Thyroid gland (tissue), 4 donors: ENCODE data around the gene LSP1. TPM values are rescaled to one million over a fixed set of nuclear protein-coding genes. Genes with fewer than 3 reads are reported as not detected.

Source experiments
- DNase-seq, 2 donors: peaks; one replicate each; pipeline ENCODE4 v3.0.0-alpha.2; 2019
- H3K27ac ChIP-seq, 3 donors: fragments of 200-600 bp; sonication (generic); 1 replicate in 2 of 3; 2 replicates in 1 of 3; pipeline ENCODE4 v1.5.1; 2016 to 2019; ENCODE audit warnings: mild to moderate bottlenecking in 1 of 3, moderate library complexity in 1 of 3
- H3K27me3 ChIP-seq: fragments of 200-600 bp; sonication (generic); one replicate; pipeline ENCODE4 v1.5.1; 2019
- H3K36me3 ChIP-seq, 2 donors: fragments of 200-600 bp; sonication (generic); one replicate each; pipeline ENCODE4 v1.5.1; 2016 to 2019
- H3K4me1 ChIP-seq, 2 donors: fragments of 200-600 bp; sonication (generic); one replicate each; pipeline ENCODE4 v1.5.1; 2017 to 2019
- H3K4me3 ChIP-seq, 3 donors: fragments of 200-600 bp; sonication (generic); replicated peaks in 1 of 3; 1 replicate in 2 of 3; 2 replicates in 1 of 3; pipeline ENCODE4 v1.5.1; 2016; ENCODE audit warnings: mild to moderate bottlenecking in 1 of 3
- H3K9me3 ChIP-seq: fragments of 200-600 bp; sonication (generic); one replicate; pipeline ENCODE4 v1.5.1; 2017
- POLR2A ChIP-seq, 2 donors: fragments of 450-650 bp; IDR thresholded peaks; one replicate each; pipeline ENCODE4 v1.6.1; 2017; ENCODE audit warnings: antibody characterized with exemption in 2 of 2, mild to moderate bottlenecking in 2 of 2, moderate library complexity in 1 of 2
- WGBS, 2 donors: methylation state at CpG; one replicate each; pipeline ENCODE4 v1.1.5; 2017; 5-methylcytosine and 5-hydroxymethylcytosine counted together
- intact Hi-C: fragments of 100-400 bp; cut with DNase I; formaldehyde crosslinking; loops from one replicate; pipeline ENCODE4 v1.15.1; 2023
- total RNA-seq, 4 donors: library from RNA; depleted of rRNA; stranded (reverse); fragments of >200 nt; gene quantifications; one replicate each; pipeline ENCODE4 v1.2.3, GENCODE V29; 2016
- TF ChIP-seq, protein P1 (sequence below), 6 experiments: fragments of 200-600 bp in 3 of 6; fragments of 450-650 bp in 3 of 6; sonication (generic) in 3 of 6; IDR thresholded peaks; one replicate each; pipeline ENCODE4 v1.5.1; 2016 to 2019; ENCODE audit warnings: antibody characterized with exemption in 6 of 6, mild to moderate bottlenecking in 2 of 6, inconsistent platforms in 1 of 6, moderate library complexity in 1 of 6

Gene LSP1
- total RNA-seq, 4 donors from 2014 or later, result 6.7 to 26.1 (median 10.5) TPM

GRCh38 chr11:1866776-1867175 is 13.9 kb downstream of the LSP1 start:
- no peak overlapping the region for H3K27ac ChIP-seq
- 58 to 76% methylated on average over 2 to 3 of the region's 15 CpGs for WGBS, 2 donors
- no peak for DNase-seq
- H3K4me3 ChIP-seq, result no peak overlapping the region
- no peaks in the 10 kb centered on the region for H3K9me3 ChIP-seq
- H3K4me1 ChIP-seq, result peaks cover 15 to 29% of the 10 kb centered on the region in 2 donors
- TF ChIP-seq, protein P1, sequence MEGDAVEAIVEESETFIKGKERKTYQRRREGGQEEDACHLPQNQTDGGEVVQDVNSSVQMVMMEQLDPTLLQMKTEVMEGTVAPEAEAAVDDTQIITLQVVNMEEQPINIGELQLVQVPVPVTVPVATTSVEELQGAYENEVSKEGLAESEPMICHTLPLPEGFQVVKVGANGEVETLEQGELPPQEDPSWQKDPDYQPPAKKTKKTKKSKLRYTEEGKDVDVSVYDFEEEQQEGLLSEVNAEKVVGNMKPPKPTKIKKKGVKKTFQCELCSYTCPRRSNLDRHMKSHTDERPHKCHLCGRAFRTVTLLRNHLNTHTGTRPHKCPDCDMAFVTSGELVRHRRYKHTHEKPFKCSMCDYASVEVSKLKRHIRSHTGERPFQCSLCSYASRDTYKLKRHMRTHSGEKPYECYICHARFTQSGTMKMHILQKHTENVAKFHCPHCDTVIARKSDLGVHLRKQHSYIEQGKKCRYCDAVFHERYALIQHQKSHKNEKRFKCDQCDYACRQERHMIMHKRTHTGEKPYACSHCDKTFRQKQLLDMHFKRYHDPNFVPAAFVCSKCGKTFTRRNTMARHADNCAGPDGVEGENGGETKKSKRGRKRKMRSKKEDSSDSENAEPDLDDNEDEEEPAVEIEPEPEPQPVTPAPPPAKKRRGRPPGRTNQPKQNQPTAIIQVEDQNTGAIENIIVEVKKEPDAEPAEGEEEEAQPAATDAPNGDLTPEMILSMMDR (IDR thresholded peaks at IDR 0.05), result no peak
- TF ChIP-seq POLR2A (IDR thresholded peaks at IDR 0.05), result no peak
- no peaks in the 10 kb centered on the region for H3K27me3 ChIP-seq
- intact Hi-C loops, result no loop called here
- no peaks in the 10 kb centered on the region for H3K36me3 ChIP-seq

GRCh38 chr11:1867381-1867780 is 14.5 kb downstream of the LSP1 start:
- TF ChIP-seq, protein P1 (IDR thresholded peaks at IDR 0.05), result no peak
- no peak for TF ChIP-seq POLR2A (IDR thresholded peaks at IDR 0.05)
- 83 to 90% methylated on average over 4 to 7 of the region's 8 CpGs for WGBS, 2 donors
- no peak for DNase-seq
- Histone ChIP-seq H3K36me3 (no peaks in the 10 kb centered on the region), H3K4me3 (no peak overlapping the region), H3K4me1 (peaks cover 15 to 29% of the 10 kb centered on the region in 2 donors), H3K9me3 (no peaks in the 10 kb centered on the region), H3K27me3 (no peaks in the 10 kb centered on the region), H3K27ac (no peak overlapping the region)
- intact Hi-C loops, result no loop called here

GRCh38 chr11:1868056-1868635 is 15.3 kb downstream of the LSP1 start:
- Histone ChIP-seq H3K4me1 (peaks cover 14 to 24% of the 10 kb centered on the region in 2 donors), H3K27ac (peak overlapping the region in 1 of 3 donors; percentile 3), H3K4me3 (no peak overlapping the region), H3K36me3 (no peaks in the 10 kb centered on the region), H3K9me3 (no peaks in the 10 kb centered on the region), H3K27me3 (no peaks in the 10 kb centered on the region)
- no peak for TF ChIP-seq POLR2A (IDR thresholded peaks at IDR 0.05)
- TF ChIP-seq, protein P1 (IDR thresholded peaks at IDR 0.05), result no peak
- 91 to 100% methylated on average over 4 to 5 of the region's 14 CpGs for WGBS, 2 donors
- no peak for DNase-seq
- intact Hi-C loops, result no loop called here

DNA sequence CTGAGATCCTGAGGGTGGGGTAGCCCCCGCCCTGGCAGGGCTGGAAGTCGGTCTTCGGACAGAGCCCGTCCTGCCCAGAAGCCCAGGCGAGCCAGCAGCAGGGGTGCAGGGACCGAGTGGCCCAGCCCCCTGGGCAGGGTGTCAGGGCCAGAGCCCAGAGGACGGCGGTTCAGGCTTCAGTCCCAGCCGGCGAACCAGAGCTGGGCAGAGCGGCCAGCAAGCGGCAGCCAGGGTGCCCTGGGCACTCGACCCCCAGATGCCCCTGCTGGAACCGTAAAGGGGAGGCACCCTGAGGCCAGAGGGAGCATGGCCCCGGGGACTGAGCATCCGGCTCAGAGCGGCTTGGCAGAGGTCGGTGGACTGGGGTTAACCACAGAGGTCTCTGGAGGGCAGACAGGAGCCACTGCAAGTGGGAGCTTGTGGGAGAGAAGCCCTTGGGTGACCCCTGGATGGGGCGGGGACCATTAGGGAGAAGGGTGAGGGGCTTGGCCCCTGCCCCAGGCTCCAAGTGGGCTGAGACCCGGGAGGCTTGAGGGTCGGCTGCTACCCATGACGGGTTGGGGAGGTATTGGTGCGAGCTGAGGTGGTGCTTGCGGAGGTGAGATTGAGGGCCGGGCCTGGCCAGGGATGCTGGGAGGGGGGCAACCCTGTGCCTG is 15.9 kb downstream of the LSP1 start:
- intact Hi-C loops, result no loop called here
- 73 to 82% methylated on average over 12 to 23 of the region's 25 CpGs for WGBS, 2 donors
- Histone ChIP-seq H3K4me1 (peaks cover 8 to 18% of the 10 kb centered on the region in 2 donors), H3K27me3 (no peaks in the 10 kb centered on the region), H3K36me3 (no peaks in the 10 kb centered on the region), H3K4me3 (no peak overlapping the region), H3K27ac (peak overlapping the region in 1 of 3 donors; percentile 3), H3K9me3 (no peaks in the 10 kb centered on the region)
- DNase-seq, result no peak
- TF ChIP-seq POLR2A (IDR thresholded peaks at IDR 0.05), result no peak
- TF ChIP-seq, protein P1 (IDR thresholded peaks at IDR 0.05), result no peak
